GM06990 (cell line): ENCODE results near the gene SC5D.

Experiments used
- DNase-seq: peaks from one replicate; pipeline ENCODE4 v3.0.0-alpha.2; 2011; ENCODE audit not compliant: insufficient read length; ENCODE audit errors: extremely low read depth
- H3K27me3 ChIP-seq: replicated peaks from 2 replicates; pipeline ENCODE4 v1.6.0; 2011; ENCODE audit warnings: low read length; ENCODE audit not compliant: control insufficient read depth, insufficient read depth
- H3K36me3 ChIP-seq: 2 replicates; pipeline ENCODE4 v1.5.1; 2011; ENCODE audit warnings: low read length; ENCODE audit not compliant: control insufficient read depth, insufficient read depth
- H3K4me3 ChIP-seq: replicated peaks from 2 replicates; pipeline ENCODE4 v1.5.1; 2011; ENCODE audit warnings: low read depth, mild to moderate bottlenecking, control low read depth, low read length
- CTCF ChIP-seq: IDR thresholded peaks from 2 replicates; pipeline ENCODE4 v1.5.1; 2011; ENCODE audit warnings: low read length, control low read depth, mild to moderate bottlenecking, inconsistent platforms; ENCODE audit not compliant: insufficient read depth, poor library complexity, severe bottlenecking

SC5D gene

GRCh38 chr11:121323046-121323607, 30.6 kb downstream of the SC5D start:
- TF ChIP-seq CTCF: no peak
- no peak for DNase-seq
- Histone ChIP-seq H3K36me3 (no peaks in the 10 kb centered on the region), H3K27me3 (no peaks in the 10 kb centered on the region), H3K4me3 (no peak overlapping the region)

GRCh38 chr11:121326230-121326629, 33.7 kb downstream of the SC5D start:
- no peaks in the 10 kb centered on the region for H3K27me3 ChIP-seq
- no peaks in the 10 kb centered on the region for H3K36me3 ChIP-seq
- no peak for TF ChIP-seq CTCF
- no peak overlapping the region for H3K4me3 ChIP-seq
- no peak for DNase-seq

DNA sequence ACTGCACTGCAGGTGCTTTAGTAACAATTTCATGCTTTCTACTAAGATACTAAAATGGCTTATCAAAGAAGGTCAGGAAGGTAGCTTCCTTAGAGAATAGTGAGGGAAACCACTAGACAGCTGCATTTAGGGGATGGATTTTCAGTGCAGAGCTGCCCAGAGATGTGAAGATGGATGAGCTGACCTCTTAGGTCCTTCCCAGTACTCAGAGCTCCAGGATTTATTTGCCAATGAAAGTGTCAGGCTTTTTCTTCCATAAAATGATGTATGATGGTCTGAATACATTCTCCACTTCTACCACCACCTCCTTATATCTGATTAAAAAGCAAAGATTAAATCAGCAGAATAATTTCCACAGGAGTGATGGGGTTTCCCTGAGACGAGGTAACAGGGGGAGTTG, 35.0 kb downstream of the SC5D start:
- TF ChIP-seq CTCF: no peak
- Histone ChIP-seq H3K36me3 (no peaks in the 10 kb centered on the region), H3K27me3 (no peaks in the 10 kb centered on the region), H3K4me3 (no peak overlapping the region)
- DNase-seq: no peak

DNA sequence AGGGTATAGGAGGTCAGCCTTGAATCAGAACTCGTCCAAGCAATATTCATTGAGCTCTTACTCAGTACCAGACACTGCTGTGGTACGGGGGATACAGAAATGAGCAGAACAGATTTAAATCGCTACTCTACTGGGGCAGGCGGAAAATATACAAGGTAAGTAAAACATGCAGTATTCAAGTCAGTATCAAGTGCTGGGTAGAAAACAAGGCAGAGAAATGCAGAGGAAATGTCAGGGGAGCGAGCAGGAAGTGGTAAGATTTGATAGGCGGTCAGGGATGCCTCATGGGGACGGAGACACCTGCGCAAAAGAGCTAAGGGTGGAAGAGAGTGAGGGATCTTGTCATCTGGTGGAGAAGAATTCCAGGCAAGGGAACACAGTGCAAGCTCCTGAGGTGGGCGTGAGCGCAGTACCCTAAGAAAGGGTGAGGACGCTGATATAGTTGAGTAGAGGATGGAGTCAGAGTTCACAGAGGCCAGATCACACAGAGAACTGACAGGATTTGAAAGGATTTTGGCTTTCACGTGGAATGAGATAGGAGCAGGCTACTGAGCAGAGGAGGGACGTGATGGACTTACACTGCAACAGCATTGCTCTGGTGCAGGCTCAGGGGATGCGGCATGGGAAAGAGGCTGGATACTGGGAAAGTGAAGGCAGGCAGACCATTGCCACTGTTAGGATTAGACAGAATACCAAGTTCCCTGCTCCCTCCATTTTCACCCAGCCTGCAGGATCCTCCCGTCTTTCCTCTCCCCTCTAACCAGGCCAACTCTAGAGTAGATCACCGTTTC, 35.8 kb downstream of the SC5D start:
- no peak for DNase-seq
- no peak for TF ChIP-seq CTCF
- Histone ChIP-seq H3K4me3 (no peak overlapping the region), H3K27me3 (no peaks in the 10 kb centered on the region), H3K36me3 (no peaks in the 10 kb centered on the region)

- no peaks in the 10 kb centered on the region for H3K36me3 ChIP-seq
- DNase-seq: peak; percentile 23
- no peak for TF ChIP-seq CTCF
- H3K4me3 ChIP-seq: no peak overlapping the region
- H3K27me3 ChIP-seq: no peaks in the 10 kb centered on the region
Observed at GRCh38 chr11:121328967-121329679, 36.6 kb downstream of the SC5D start.
